Fibroblast of the conjunctiva (primary cell): Measurements from ENCODE around the gene KRT71.

Experiments
- DNase-seq: peaks from one replicate; pipeline ENCODE4 v3.0.0-alpha.2; 2010; ENCODE audit warnings: low read depth

KRT71 gene

DNA sequence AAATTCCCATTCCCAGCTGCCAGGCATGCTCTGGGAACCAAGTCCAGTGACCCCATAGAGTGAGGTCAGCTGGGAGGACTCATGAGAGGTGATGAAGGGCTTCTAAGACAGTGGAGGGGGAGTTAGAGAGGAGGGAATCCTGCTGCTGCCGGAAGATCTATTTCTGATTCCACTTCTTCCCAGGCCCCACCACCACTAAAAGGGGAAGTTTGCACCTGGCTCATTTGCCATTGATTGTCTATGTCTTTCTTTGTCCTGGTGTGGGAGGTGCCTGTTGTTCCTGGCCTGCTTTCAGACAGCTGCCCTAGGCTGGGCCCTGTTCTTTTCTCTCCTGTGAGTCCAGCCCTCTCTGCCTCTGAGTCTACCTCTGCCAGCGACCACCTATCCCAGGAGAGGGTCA is 56.9 kb downstream of the KRT71 start:
- no peak for DNase-seq

DNA sequence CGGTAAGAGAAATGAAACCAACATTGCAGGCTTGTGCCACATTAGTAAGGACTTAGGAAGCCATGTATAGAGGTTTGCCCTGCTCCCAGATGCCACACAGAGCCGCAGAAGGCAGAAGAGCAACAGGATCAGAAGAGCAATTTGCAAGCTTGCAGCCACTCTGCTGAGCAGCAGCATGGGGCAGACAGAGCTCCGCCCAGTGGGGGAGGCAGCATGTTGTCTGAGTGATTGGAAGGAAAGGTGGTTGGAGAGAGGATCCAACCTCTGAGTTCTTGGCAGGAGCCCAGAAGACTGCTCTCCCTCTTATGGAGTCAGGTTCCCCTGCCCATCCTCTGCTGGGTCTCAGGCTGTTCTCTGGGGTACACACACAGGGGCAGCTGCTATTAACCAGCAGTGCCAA is 57.6 kb downstream of the KRT71 start:
- DNase-seq, result no peak

DNA sequence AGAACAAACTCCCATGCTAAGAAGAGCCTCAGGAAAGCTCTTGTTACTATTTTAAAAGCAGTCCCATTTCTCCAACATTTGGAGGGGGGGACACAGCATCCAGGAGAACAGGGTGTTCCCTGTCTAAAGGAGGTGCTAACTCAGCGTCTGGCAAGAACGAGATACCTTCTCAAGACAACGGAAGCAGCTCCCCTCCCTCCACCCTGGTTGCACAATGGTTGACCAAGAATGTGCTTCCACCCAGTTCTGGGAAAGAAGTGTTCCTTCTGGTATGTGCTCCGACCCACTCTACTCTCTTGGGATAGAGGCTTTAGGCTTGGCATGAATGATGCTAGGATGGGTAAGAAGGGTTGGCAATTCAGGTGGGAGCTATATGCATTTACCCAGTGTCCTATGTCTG is 58.4 kb downstream of the KRT71 start:
- DNase-seq, result no peak

DNA sequence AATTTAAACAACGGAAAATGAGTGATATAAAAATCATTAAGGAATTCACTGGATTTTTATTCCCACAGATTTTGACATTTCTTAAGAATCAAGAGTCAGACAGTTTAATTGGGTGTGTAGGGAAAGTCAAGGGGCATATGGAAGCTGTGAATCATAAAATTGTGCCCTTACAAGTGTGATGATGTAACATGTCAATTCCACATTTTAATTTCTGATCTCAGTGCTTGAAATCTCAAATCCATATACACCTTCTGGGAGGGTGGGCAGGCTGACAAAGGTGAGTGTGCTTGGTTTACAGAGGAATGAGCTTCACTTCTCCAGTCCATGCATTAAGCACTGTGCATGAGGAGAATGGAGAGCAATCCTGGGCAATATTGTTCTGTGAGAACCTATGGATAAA is 58.8 kb downstream of the KRT71 start:
- DNase-seq, result no peak
